HCT116 (cell line): Measurements from ENCODE around the gene CPED1. TPM values are rescaled to one million over a fixed set of nuclear protein-coding genes. Genes with fewer than 3 reads are reported as not detected.

Source experiments
- ATAC-seq: fragments of 200-7000 bp; cut with Tn5 transposase; 2 replicates; pipeline ENCODE4 v1.9.1; 2020; ENCODE audit warnings: mild to moderate bottlenecking, moderate library complexity
- BruUV-seq: library from RNA; stranded (reverse); fragments of 400-500 nt; replicated peaks from 2 replicates; lab custom pipeline; 2021; lab: Mats Ljungman, UMichigan
- CTCF ChIA-PET: fragments of 300-600 bp; sonication (Branson Sonifier 250); formaldehyde crosslinking; loops from one replicate; lab custom pipeline; 2021; ENCODE audit warnings: antibody characterized with exemption; lab: Charles Lee
- POLR2A ChIA-PET: fragments of 300-600, 350-600 bp; sonication (Branson Sonifier 250); formaldehyde crosslinking; loops from one replicate; lab custom pipeline; 2021; ENCODE audit warnings: antibody characterized with exemption; lab: Charles Lee
- RAD21 ChIA-PET, 2 experiments: fragments of 300-600 bp; sonication (Branson Sonifier 250); formaldehyde crosslinking; loops; one replicate each; lab custom pipeline; 2023; ENCODE audit warnings: low total read pairs in 2 of 2; ENCODE audit not compliant: uncharacterized antibody in 2 of 2, unreplicated experiment in 2 of 2, low non-redundant PET in 1 of 2; lab: Charles Lee
- DNase-seq: peaks from one replicate; pipeline ENCODE4 v3.0.0-alpha.2; 2010; ENCODE audit warnings: low read depth, low spot score
- H2AFZ ChIP-seq: fragments of 200-600 bp; shearing (Covaris generic), sonication (generic); 2 replicates; pipeline ENCODE4 v1.6.1; 2017; ENCODE audit warnings: low read depth, mixed run types, mixed read lengths, antibody characterized with exemption, low read length; ENCODE audit not compliant: poor library complexity, severe bottlenecking
- H3K27ac ChIP-seq: 2 replicates; pipeline ENCODE4 v1.5.1; 2012; ENCODE audit warnings: low read depth, low read length
- H3K27me3 ChIP-seq: fragments of 200-600 bp; sonication (generic); 2 replicates; pipeline ENCODE4 v1.6.1; 2016; ENCODE audit warnings: mixed run types, low read length, mixed read lengths; ENCODE audit not compliant: insufficient read depth
- H3K36me3 ChIP-seq, 2 experiments: fragments of 200-500 bp in 1 of 2; fragments of 200-600 bp in 1 of 2; sonication (Bioruptor generic) in 1 of 2; sonication (generic) in 1 of 2; 2 replicates each; pipeline versions ENCODE4 v1.5.1 to v1.6.1; 2014 to 2016; ENCODE audit warnings: low read length in 2 of 2, inconsistent platforms in 1 of 2, mixed read lengths in 1 of 2, mixed run types in 1 of 2; ENCODE audit not compliant: insufficient read depth in 2 of 2, control insufficient read depth in 1 of 2
- H3K4me1 ChIP-seq, 2 experiments: fragments of 200-600 bp in 1 of 2; sonication (generic) in 1 of 2; 2 replicates each; pipeline versions ENCODE4 v1.5.1 to v1.6.1; 2012 to 2017; ENCODE audit warnings: low read length in 2 of 2, inconsistent platforms in 1 of 2, mild to moderate bottlenecking in 1 of 2, mixed read lengths in 1 of 2, mixed run types in 1 of 2, moderate library complexity in 1 of 2; ENCODE audit not compliant: insufficient read depth in 2 of 2, control insufficient read depth in 1 of 2
- H3K4me2 ChIP-seq: fragments of 200-600 bp; sonication (generic); 2 replicates; pipeline ENCODE4 v1.6.1; 2017; ENCODE audit warnings: mixed run types, low read length, mixed read lengths
- H3K4me3 ChIP-seq, 2 experiments: fragments of 200-600 bp in 1 of 2; sonication (generic) in 1 of 2; replicated peaks in 1 of 2; 2 replicates each; pipeline ENCODE4 v1.5.1; 2011 to 2016; ENCODE audit warnings: low read length in 2 of 2, control low read depth in 1 of 2, low read depth in 1 of 2, mild to moderate bottlenecking in 1 of 2, mixed read lengths in 1 of 2, mixed run types in 1 of 2
- H3K79me2 ChIP-seq: fragments of 200-600 bp; sonication (generic); 2 replicates; pipeline ENCODE4 v1.6.1; 2017; ENCODE audit warnings: mild to moderate bottlenecking, mixed run types, low read length, moderate library complexity, mixed read lengths; ENCODE audit not compliant: insufficient read depth
- H3K9ac ChIP-seq: fragments of 200-600 bp; sonication (generic); 2 replicates; pipeline ENCODE4 v1.6.1; 2016; ENCODE audit warnings: low read length, mixed read lengths
- H3K9me2 ChIP-seq: fragments of 200-600 bp; sonication (generic), shearing (Covaris generic); 2 replicates; pipeline ENCODE4 v1.6.1; 2017; ENCODE audit warnings: mixed run types, mild to moderate bottlenecking, moderate library complexity; ENCODE audit not compliant: insufficient read depth
- H3K9me3 ChIP-seq, 2 experiments: fragments of 200-500 bp in 1 of 2; fragments of 200-600 bp in 1 of 2; sonication (Bioruptor generic) in 1 of 2; sonication (generic) in 1 of 2; 2 replicates each; pipeline ENCODE4 v1.6.1; 2014 to 2017; ENCODE audit warnings: low read length in 2 of 2, mixed read lengths in 2 of 2, inconsistent platforms in 1 of 2, low read depth in 1 of 2, mild to moderate bottlenecking in 1 of 2, mixed run types in 1 of 2, moderate library complexity in 1 of 2; ENCODE audit not compliant: control insufficient read depth in 1 of 2, insufficient read depth in 1 of 2
- H4K20me1 ChIP-seq: fragments of 200-600 bp; sonication (generic), shearing (Covaris generic); 2 replicates; pipeline ENCODE4 v1.6.1; 2017; ENCODE audit warnings: mixed run types, mild to moderate bottlenecking, moderate library complexity; ENCODE audit not compliant: insufficient read depth
- CBX3 ChIP-seq: IDR thresholded peaks from 2 replicates; pipeline ENCODE4 v1.6.1; 2012; ENCODE audit warnings: low read depth
- CTCF ChIP-seq, 3 experiments: fragments of 200-600 bp in 1 of 3; sonication (generic) in 1 of 3; IDR thresholded peaks in 2 of 3; conservative IDR thresholded peaks in 1 of 3; 2 replicates each; pipeline ENCODE4 v1.5.1; 2012 to 2017; ENCODE audit warnings: low read depth in 2 of 3, low read length in 2 of 3, antibody characterized with exemption in 1 of 3, borderline replicate concordance in 1 of 3, control low read depth in 1 of 3, mild to moderate bottlenecking in 1 of 3, mixed read lengths in 1 of 3, mixed run types in 1 of 3, moderate library complexity in 1 of 3; ENCODE audit not compliant: insufficient read depth in 1 of 3
- POLR2AphosphoS5 ChIP-seq: IDR thresholded peaks from 2 replicates; pipeline ENCODE4 v1.6.1; 2011; ENCODE audit warnings: mild to moderate bottlenecking, low read depth, low read length, moderate library complexity
- REST ChIP-seq: IDR thresholded peaks from 2 replicates; pipeline ENCODE4 v1.6.1; 2012; ENCODE audit warnings: low read depth
- TCF7L2 ChIP-seq: IDR thresholded peaks from 2 replicates; pipeline ENCODE4 v1.7.0; 2011; ENCODE audit warnings: borderline replicate concordance, inconsistent platforms; ENCODE audit not compliant: insufficient read depth, insufficient read length; ENCODE audit errors: extremely low read depth
- intact Hi-C: fragments of 100-400 bp; cut with micrococcal nuclease; formaldehyde crosslinking; loops from 2 replicates; pipeline ENCODE4 v1.10.0; 2022
- total RNA-seq: library from RNA; stranded (reverse); gene quantifications from one replicate; pipeline ENCODE4 v1.2.1, GENCODE V29; 2021; ENCODE audit not compliant: unreplicated experiment

The CPED1 gene
- total RNA-seq, 1 experiment from 2014 or later: 1.2 TPM

GRCh38 chr7:121285066-121285667 is 296.7 kb downstream of the CPED1 start:
- Histone ChIP-seq H4K20me1 (no peaks in the 10 kb centered on the region), H2AFZ (no peak overlapping the region), H3K9me3 (peaks cover 3 to 10% of the 10 kb centered on the region in 2 experiments; a peak in 1 of 4 replicates), H3K4me1 (peaks cover 31 to 61% of the 10 kb centered on the region in 2 experiments), H3K4me3 (no peak overlapping the region), H3K79me2 (no peaks in the 10 kb centered on the region), H3K27ac (no peak overlapping the region), H3K9me2 (no peaks in the 10 kb centered on the region), H3K36me3 (peaks cover 0 to 32% of the 10 kb centered on the region in 2 experiments; a peak in 2 of 4 replicates), H3K9ac (no peak overlapping the region), H3K4me2 (no peak overlapping the region), H3K27me3 (no peaks in the 10 kb centered on the region)
- ChIA-PET CTCF (no interaction called here), POLR2A (no interaction called here), RAD21 (no interaction called here)
- DNase-seq (no peak), ATAC-seq (no peak)
- no TSS peak for BruUV-seq
- intact Hi-C loops: no loop called here
- TF ChIP-seq CTCF (IDR thresholded peaks at IDR 0.05 in 2 of 3, conservative IDR thresholded peaks at IDR 0.05 in 1 of 3; ENCODE audit: borderline replicate concordance in 1 of 3, insufficient read depth in 1 of 3, low read depth in 2 of 3, low read length in 2 of 3) (no peak), REST (no peak), TCF7L2 (no peak), CBX3 (0 out of 2 replicates have a peak, but pooled peaks have one; percentile 36), POLR2AphosphoS5 (no peak)
